Stimulated activated naive CD8-positive, alpha-beta T cell treated with anti-CD3 and anti-CD28 coated beads, Interleukin-15, amount 100 ng/mL, for 72 hours (primary cell): ENCODE results near the gene ARID5B.

Experiments used
- ATAC-seq: fragments of 150-1000 bp; cut with Tn5 transposase; 2 replicates; pipeline ENCODE4 v1.10.0; 2021; ENCODE audit warnings: mild to moderate bottlenecking, moderate library complexity
- DNase-seq, 2 donors: peaks; one replicate each; pipeline ENCODE4 v3.0.0; 2021 to 2022
- H3K27ac Mint-ChIP-seq, 2 donors: one replicate each; pipeline ENCODE4 v1.8.0; 2022; ENCODE audit warnings: mild to moderate bottlenecking in 2 of 2, mixed read lengths in 2 of 2, moderate library complexity in 2 of 2
- H3K27me3 Mint-ChIP-seq: one replicate; pipeline ENCODE4 v1.8.0; 2022; ENCODE audit warnings: mixed read lengths
- H3K4me1 Mint-ChIP-seq: one replicate; pipeline ENCODE4 v1.8.0; 2022; ENCODE audit warnings: mild to moderate bottlenecking, mixed read lengths
- H3K4me3 Mint-ChIP-seq, 2 donors: one replicate each; pipeline ENCODE4 v1.8.0; 2022; ENCODE audit warnings: mild to moderate bottlenecking in 2 of 2, mixed read lengths in 2 of 2, moderate library complexity in 1 of 2
- H3K9me3 Mint-ChIP-seq, 2 donors: one replicate each; pipeline ENCODE4 v1.8.0; 2022; ENCODE audit warnings: mixed read lengths in 2 of 2

ARID5B gene

GRCh38 chr10:62050346-62050892 lies 148.9 kb downstream of the ARID5B start:
- no peaks in the 10 kb centered on the region for H3K27me3 Mint-ChIP-seq
- peaks cover 0 to 4% of the 10 kb centered on the region in 2 donors for H3K9me3 Mint-ChIP-seq
- H3K4me1 Mint-ChIP-seq = peaks cover 99% of the 10 kb centered on the region
- no peak for DNase-seq
- ATAC-seq = no peak
- peak overlapping the region; percentile 96 to 99 for H3K27ac Mint-ChIP-seq
- peak overlapping the region; percentile 80 to 83 for H3K4me3 Mint-ChIP-seq

- peak overlapping the region; percentile 80 to 83 for H3K4me3 Mint-ChIP-seq
- peak; percentile 77 for ATAC-seq
- peaks cover 0 to 4% of the 10 kb centered on the region in 2 donors for H3K9me3 Mint-ChIP-seq
These were observed 149.5 kb downstream of the ARID5B start for GRCh38 chr10:62050893-62051433.

GRCh38 chr10:62052276-62052675 lies 150.8 kb downstream of the ARID5B start:
- Mint-ChIP-seq H3K4me3 (peak overlapping the region in 1 of 2 donors; percentile 67), H3K4me1 (peaks cover 90% of the 10 kb centered on the region), H3K27ac (no peak overlapping the region), H3K27me3 (no peaks in the 10 kb centered on the region), H3K9me3 (peaks cover 0 to 4% of the 10 kb centered on the region in 2 donors)
- no peak for ATAC-seq
- DNase-seq = no peak

More at GRCh38 chr10:62050893-62051433, 149.5 kb downstream of the ARID5B start:
- Mint-ChIP-seq H3K27ac (peak overlapping the region; percentile 96 to 99), H3K4me1 (peaks cover 99% of the 10 kb centered on the region), H3K27me3 (no peaks in the 10 kb centered on the region)
- peak; percentile 56 to 81 for DNase-seq

GRCh38 chr10:62053860-62054259 lies 152.4 kb downstream of the ARID5B start:
- Mint-ChIP-seq H3K4me3 (peak overlapping the region; percentile 56 to 67), H3K27ac (peak overlapping the region; percentile 48 to 91), H3K4me1 (peaks cover 74% of the 10 kb centered on the region), H3K9me3 (peaks cover 0 to 4% of the 10 kb centered on the region in 2 donors), H3K27me3 (no peaks in the 10 kb centered on the region)
- ATAC-seq (no peak), DNase-seq (no peak)

- Mint-ChIP-seq H3K4me1 (peaks cover 69% of the 10 kb centered on the region), H3K27me3 (no peaks in the 10 kb centered on the region), H3K4me3 (peak overlapping the region; percentile 56 to 67), H3K9me3 (peaks cover 0 to 4% of the 10 kb centered on the region in 2 donors), H3K27ac (peak overlapping the region; percentile 12 to 91)
- DNase-seq (no peak), ATAC-seq (peak; percentile 31)
These were observed 152.9 kb downstream of the ARID5B start for GRCh38 chr10:62054408-62054807.

GRCh38 chr10:62054830-62055229 lies 153.3 kb downstream of the ARID5B start:
- DNase-seq (no peak), ATAC-seq (peak; percentile 51)
- peaks cover 66% of the 10 kb centered on the region for H3K4me1 Mint-ChIP-seq
- H3K9me3 Mint-ChIP-seq = peaks cover 0 to 4% of the 10 kb centered on the region in 2 donors
- peak overlapping the region; percentile 12 to 91 for H3K27ac Mint-ChIP-seq
- peak overlapping the region; percentile 44 to 67 for H3K4me3 Mint-ChIP-seq
- no peaks in the 10 kb centered on the region for H3K27me3 Mint-ChIP-seq

- peaks cover 61% of the 10 kb centered on the region for H3K4me1 Mint-ChIP-seq
- H3K9me3 Mint-ChIP-seq = peaks cover 5 to 9% of the 10 kb centered on the region in 2 donors
- no peaks in the 10 kb centered on the region for H3K27me3 Mint-ChIP-seq
- no peak for ATAC-seq
- H3K4me3 Mint-ChIP-seq = peak overlapping the region in 1 of 2 donors; percentile 18
- H3K27ac Mint-ChIP-seq = no peak overlapping the region
- no peak for DNase-seq
These were observed 154.7 kb downstream of the ARID5B start for GRCh38 chr10:62056219-62056618.

- Mint-ChIP-seq H3K27ac (no peak overlapping the region), H3K9me3 (peaks cover 6 to 11% of the 10 kb centered on the region in 2 donors), H3K27me3 (no peaks in the 10 kb centered on the region), H3K4me3 (no peak overlapping the region), H3K4me1 (peaks cover 61% of the 10 kb centered on the region)
- ATAC-seq (no peak), DNase-seq (no peak)
These were observed 155.2 kb downstream of the ARID5B start for GRCh38 chr10:62056698-62057097.

- ATAC-seq (no peak), DNase-seq (no peak)
- Mint-ChIP-seq H3K27me3 (no peaks in the 10 kb centered on the region), H3K4me3 (no peak overlapping the region), H3K27ac (no peak overlapping the region), H3K4me1 (peaks cover 62% of the 10 kb centered on the region), H3K9me3 (peaks cover 6 to 11% of the 10 kb centered on the region in 2 donors)
These were observed 155.9 kb downstream of the ARID5B start for GRCh38 chr10:62057359-62057758.

- H3K27ac Mint-ChIP-seq = no peak overlapping the region
These were observed 156.4 kb downstream of the ARID5B start for GRCh38 chr10:62057850-62058249.

GRCh38 chr10:62058476-62058875 lies 157.0 kb downstream of the ARID5B start:
- no peak overlapping the region for H3K27ac Mint-ChIP-seq
- H3K4me1 Mint-ChIP-seq = peaks cover 62% of the 10 kb centered on the region
- ATAC-seq = no peak
- peaks cover 6% of the 10 kb centered on the region in 2 donors for H3K9me3 Mint-ChIP-seq
- no peak overlapping the region for H3K4me3 Mint-ChIP-seq
- no peak for DNase-seq
- H3K27me3 Mint-ChIP-seq = no peaks in the 10 kb centered on the region

More at GRCh38 chr10:62057850-62058249, 156.4 kb downstream of the ARID5B start:
- DNase-seq = no peak
- Mint-ChIP-seq H3K27me3 (no peaks in the 10 kb centered on the region), H3K9me3 (peaks cover 6% of the 10 kb centered on the region in 2 donors), H3K4me1 (peaks cover 62% of the 10 kb centered on the region), H3K4me3 (no peak overlapping the region)
- no peak for ATAC-seq

- no peak overlapping the region for H3K4me3 Mint-ChIP-seq
- ATAC-seq (no peak), DNase-seq (no peak)
- H3K9me3 Mint-ChIP-seq = peaks cover 6% of the 10 kb centered on the region in 2 donors
- H3K27ac Mint-ChIP-seq = no peak overlapping the region
- H3K4me1 Mint-ChIP-seq = peaks cover 62% of the 10 kb centered on the region
- H3K27me3 Mint-ChIP-seq = no peaks in the 10 kb centered on the region
These were observed 157.4 kb downstream of the ARID5B start for GRCh38 chr10:62058896-62059216.

GRCh38 chr10:62059217-62059920 lies 157.9 kb downstream of the ARID5B start:
- Mint-ChIP-seq H3K27me3 (no peaks in the 10 kb centered on the region), H3K27ac (no peak overlapping the region), H3K4me3 (no peak overlapping the region), H3K9me3 (peaks cover 6% of the 10 kb centered on the region in 2 donors), H3K4me1 (peaks cover 62% of the 10 kb centered on the region)
- no peak for ATAC-seq
- DNase-seq = no peak

GRCh38 chr10:62062028-62062427 lies 160.5 kb downstream of the ARID5B start:
- no peaks in the 10 kb centered on the region for H3K27me3 Mint-ChIP-seq
- peak overlapping the region in 1 of 2 donors; percentile 87 for H3K27ac Mint-ChIP-seq
- H3K4me1 Mint-ChIP-seq = peaks cover 54% of the 10 kb centered on the region
- H3K9me3 Mint-ChIP-seq = peaks cover 6% of the 10 kb centered on the region in 2 donors
- ATAC-seq (no peak), DNase-seq (no peak)
- peak overlapping the region in 1 of 2 donors; percentile 13 for H3K4me3 Mint-ChIP-seq

GRCh38 chr10:62062752-62063512 lies 161.4 kb downstream of the ARID5B start:
- Mint-ChIP-seq H3K4me1 (peaks cover 59% of the 10 kb centered on the region), H3K9me3 (peaks cover 6% of the 10 kb centered on the region in 2 donors), H3K4me3 (no peak overlapping the region), H3K27ac (peak overlapping the region in 1 of 2 donors; percentile 87), H3K27me3 (no peaks in the 10 kb centered on the region)
- DNase-seq (no peak), ATAC-seq (peak; percentile 62)
